Trophoblast cell (in vitro differentiated cells and primary cell): Measurements from ENCODE around the gene DIAPH2.

Experiments used
- DNase-seq, 2 donors: peaks; one replicate each; pipeline ENCODE4 v3.0.0-alpha.2; 2016
- H2AFZ ChIP-seq: 2 replicates; pipeline ENCODE4 v1.6.1; 2013; ENCODE audit warnings: low read length, moderate library complexity, mild to moderate bottlenecking; ENCODE audit not compliant: insufficient read depth, poor library complexity
- H2AK5ac ChIP-seq: 2 replicates; pipeline ENCODE4 v1.6.1; 2013; ENCODE audit warnings: mild to moderate bottlenecking, low read length
- H2BK120ac ChIP-seq: 2 replicates; pipeline ENCODE4 v1.6.1; 2013; ENCODE audit warnings: low read length, mild to moderate bottlenecking, moderate library complexity; ENCODE audit not compliant: insufficient read depth, poor library complexity
- H2BK12ac ChIP-seq: 2 replicates; pipeline ENCODE4 v1.6.1; 2013; ENCODE audit warnings: mild to moderate bottlenecking, low read length, moderate library complexity
- H2BK5ac ChIP-seq: 2 replicates; pipeline ENCODE4 v1.6.1; 2013; ENCODE audit warnings: low read length, low read depth, moderate library complexity, mild to moderate bottlenecking; ENCODE audit not compliant: poor library complexity
- H3K14ac ChIP-seq: 2 replicates; pipeline ENCODE4 v1.6.1; 2013; ENCODE audit warnings: mild to moderate bottlenecking, low read length
- H3K18ac ChIP-seq: 2 replicates; pipeline ENCODE4 v1.6.1; 2013; ENCODE audit warnings: mild to moderate bottlenecking, low read length
- H3K23ac ChIP-seq: 2 replicates; pipeline ENCODE4 v1.6.1; 2013; ENCODE audit warnings: low read length
- H3K27ac ChIP-seq: 2 replicates; pipeline ENCODE4 v1.5.1; 2013; ENCODE audit warnings: low read depth, mild to moderate bottlenecking, inconsistent platforms, low read length, moderate library complexity
- H3K27me3 ChIP-seq: 2 replicates; pipeline ENCODE4 v1.6.1; 2013; ENCODE audit warnings: inconsistent platforms, mild to moderate bottlenecking, low read length, moderate library complexity; ENCODE audit not compliant: insufficient read depth
- H3K36me3 ChIP-seq, 2 experiments: 1 replicate in 1 of 2; 2 replicates in 1 of 2; pipeline ENCODE4 v1.6.1; 2013; ENCODE audit warnings: low read length in 2 of 2, mild to moderate bottlenecking in 2 of 2, moderate library complexity in 1 of 2; ENCODE audit not compliant: insufficient read depth in 2 of 2, control insufficient read depth in 1 of 2
- H3K4ac ChIP-seq: 2 replicates; pipeline ENCODE4 v1.6.1; 2013; ENCODE audit warnings: low read depth, mild to moderate bottlenecking, low read length, moderate library complexity
- H3K4me1 ChIP-seq, 2 experiments: 1 replicate in 1 of 2; 2 replicates in 1 of 2; pipeline ENCODE4 v1.6.1; 2013; ENCODE audit warnings: low read length in 2 of 2, mild to moderate bottlenecking in 2 of 2, moderate library complexity in 1 of 2; ENCODE audit not compliant: insufficient read depth in 2 of 2, control insufficient read depth in 1 of 2
- H3K4me2 ChIP-seq: 2 replicates; pipeline ENCODE4 v1.6.1; 2013; ENCODE audit warnings: inconsistent platforms, mild to moderate bottlenecking, low read length, moderate library complexity
- H3K4me3 ChIP-seq: 2 replicates; pipeline ENCODE4 v1.5.1; 2013; ENCODE audit warnings: mild to moderate bottlenecking, low read depth, low read length, inconsistent platforms
- H3K79me1 ChIP-seq: one replicate; pipeline ENCODE4 v1.6.1; 2013; ENCODE audit warnings: low read length
- H3K79me2 ChIP-seq: 2 replicates; pipeline ENCODE4 v1.6.1; 2013; ENCODE audit warnings: low read length, mild to moderate bottlenecking; ENCODE audit not compliant: control insufficient read depth, insufficient read depth, poor library complexity
- H3K9ac ChIP-seq: 2 replicates; pipeline ENCODE4 v1.6.1; 2013; ENCODE audit warnings: mild to moderate bottlenecking, low read length
- H3K9me3 ChIP-seq: 2 replicates; pipeline ENCODE4 v1.6.1; 2013; ENCODE audit warnings: low read depth, mild to moderate bottlenecking, control low read depth, inconsistent platforms, low read length; ENCODE audit not compliant: insufficient read depth
- H4K12ac ChIP-seq: 2 replicates; pipeline ENCODE4 v1.6.1; 2013; ENCODE audit warnings: low read depth, mild to moderate bottlenecking, low read length, moderate library complexity
- H4K8ac ChIP-seq: 2 replicates; pipeline ENCODE4 v1.6.1; 2013; ENCODE audit warnings: low read depth, mild to moderate bottlenecking, low read length, moderate library complexity
- H4K91ac ChIP-seq: one replicate; pipeline ENCODE4 v1.6.1; 2013; ENCODE audit warnings: low read depth, mild to moderate bottlenecking, low read length, moderate library complexity
- WGBS: extraction: QIAGEN DNeasy Blood & Tissue Kit; methylation state at CpG from one replicate; pipeline ENCODE4 v1.1.7; 2013; ENCODE audit warnings: missing lambda C conversion rate; ENCODE audit not compliant: insufficient read length, insufficient coverage; ENCODE audit errors: extremely low coverage; 5-methylcytosine and 5-hydroxymethylcytosine counted together

The DIAPH2 gene

DNA sequence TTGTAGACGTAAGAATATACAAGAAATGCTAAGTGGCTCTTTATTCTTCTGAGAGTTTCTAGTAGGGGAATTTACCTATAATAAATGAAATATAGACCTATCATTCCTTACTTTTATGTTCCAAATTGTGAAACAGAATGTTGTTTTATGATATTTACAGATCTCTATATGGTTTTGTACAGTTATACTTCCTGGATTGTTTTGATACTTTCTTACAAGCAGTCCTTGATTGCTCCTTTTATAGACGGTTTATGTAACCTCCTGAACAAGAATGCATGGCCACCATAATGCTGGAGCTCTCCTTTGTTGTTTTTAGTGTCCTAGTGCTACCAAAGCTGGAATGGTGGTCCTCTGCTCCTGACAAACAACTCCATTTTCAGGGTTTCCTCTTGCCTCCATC is 107.4 kb downstream of the DIAPH2 start:
- H4K91ac ChIP-seq, result no peak overlapping the region
- no peak overlapping the region for H2AFZ ChIP-seq
- no peaks in the 10 kb centered on the region for H3K79me1 ChIP-seq
- no peaks in the 10 kb centered on the region for H3K9me3 ChIP-seq
- no peak overlapping the region for H2BK5ac ChIP-seq
- H2BK12ac ChIP-seq, result no peak overlapping the region
- no peak overlapping the region for H2BK120ac ChIP-seq
- H3K18ac ChIP-seq, result no peak overlapping the region
- no peak overlapping the region for H3K23ac ChIP-seq
- no peak for DNase-seq
- WGBS, result no CpG with 5 or more reads among the region's 2 CpGs
- H2AK5ac ChIP-seq, result no peak overlapping the region
- no peak overlapping the region for H3K4ac ChIP-seq
- H3K4me3 ChIP-seq, result no peak overlapping the region
- H3K36me3 ChIP-seq, result no peaks in the 10 kb centered on the region
- H3K27ac ChIP-seq, result no peak overlapping the region
- no peak overlapping the region for H3K4me2 ChIP-seq
- no peaks in the 10 kb centered on the region for H3K27me3 ChIP-seq
- H3K9ac ChIP-seq, result no peak overlapping the region
- no peak overlapping the region for H3K14ac ChIP-seq
- no peaks in the 10 kb centered on the region for H3K79me2 ChIP-seq
- no peaks in the 10 kb centered on the region for H3K4me1 ChIP-seq
- H4K12ac ChIP-seq, result no peak overlapping the region
- H4K8ac ChIP-seq, result no peak overlapping the region

GRCh38 chrX:96798982-96799381 is 114.3 kb downstream of the DIAPH2 start:
- H2BK120ac ChIP-seq, result no peak overlapping the region
- no peaks in the 10 kb centered on the region for H3K79me2 ChIP-seq
- no peak overlapping the region for H3K4ac ChIP-seq
- no peak overlapping the region for H4K12ac ChIP-seq
- no peak overlapping the region for H2AK5ac ChIP-seq
- no peaks in the 10 kb centered on the region for H3K36me3 ChIP-seq
- H3K27ac ChIP-seq, result no peak overlapping the region
- WGBS, result no CpG with 5 or more reads among the region's 1 CpG
- no peaks in the 10 kb centered on the region for H3K79me1 ChIP-seq
- H3K27me3 ChIP-seq, result no peaks in the 10 kb centered on the region
- H3K4me1 ChIP-seq, result no peaks in the 10 kb centered on the region
- no peak overlapping the region for H2AFZ ChIP-seq
- no peak overlapping the region for H4K91ac ChIP-seq
- no peak overlapping the region for H2BK5ac ChIP-seq
- H3K18ac ChIP-seq, result no peak overlapping the region
- DNase-seq, result no peak
- no peak overlapping the region for H4K8ac ChIP-seq
- H3K9me3 ChIP-seq, result no peaks in the 10 kb centered on the region
- H3K4me3 ChIP-seq, result no peak overlapping the region
- H2BK12ac ChIP-seq, result no peak overlapping the region
- H3K14ac ChIP-seq, result no peak overlapping the region
- no peak overlapping the region for H3K4me2 ChIP-seq
- no peak overlapping the region for H3K23ac ChIP-seq
- no peak overlapping the region for H3K9ac ChIP-seq

GRCh38 chrX:96807318-96807717 is 122.7 kb downstream of the DIAPH2 start:
- no peaks in the 10 kb centered on the region for H3K36me3 ChIP-seq
- no peaks in the 10 kb centered on the region for H3K79me1 ChIP-seq
- no peak overlapping the region for H3K18ac ChIP-seq
- no peak overlapping the region for H2AFZ ChIP-seq
- no peak overlapping the region for H2BK120ac ChIP-seq
- H3K9ac ChIP-seq, result no peak overlapping the region
- H2AK5ac ChIP-seq, result no peak overlapping the region
- no peak overlapping the region for H3K4me2 ChIP-seq
- H3K4me3 ChIP-seq, result no peak overlapping the region
- no peaks in the 10 kb centered on the region for H3K9me3 ChIP-seq
- H3K79me2 ChIP-seq, result no peaks in the 10 kb centered on the region
- H4K12ac ChIP-seq, result no peak overlapping the region
- H3K27ac ChIP-seq, result no peak overlapping the region
- WGBS, result no CpG with 5 or more reads among the region's 4 CpGs
- no peak for DNase-seq
- no peaks in the 10 kb centered on the region for H3K4me1 ChIP-seq
- no peak overlapping the region for H3K4ac ChIP-seq
- H2BK12ac ChIP-seq, result no peak overlapping the region
- no peaks in the 10 kb centered on the region for H3K27me3 ChIP-seq
- no peak overlapping the region for H3K23ac ChIP-seq
- no peak overlapping the region for H4K91ac ChIP-seq
- H2BK5ac ChIP-seq, result no peak overlapping the region
- no peak overlapping the region for H4K8ac ChIP-seq
- no peak overlapping the region for H3K14ac ChIP-seq

DNA sequence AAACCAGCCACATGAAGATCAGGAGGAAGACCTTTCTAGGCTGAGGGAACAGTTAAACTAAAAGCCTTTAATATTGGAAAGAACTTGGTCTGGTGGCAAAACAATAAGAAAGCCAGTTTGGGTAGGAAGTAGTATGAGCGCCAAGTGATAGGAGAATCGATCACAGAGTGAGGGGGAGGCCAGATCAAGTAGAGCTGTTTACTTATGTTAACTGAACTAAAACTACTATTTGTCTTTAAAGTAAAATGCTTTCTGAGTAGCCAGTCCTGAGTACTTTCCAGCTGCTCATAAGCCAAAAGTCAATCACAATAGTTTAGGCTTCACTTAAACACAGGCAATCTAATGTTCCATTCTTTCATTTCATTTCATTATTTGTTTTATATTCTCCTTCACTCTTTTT is 136.3 kb downstream of the DIAPH2 start:
- Histone ChIP-seq H3K36me3 (no peaks in the 10 kb centered on the region), H3K4me1 (no peaks in the 10 kb centered on the region), H2BK12ac (no peak overlapping the region), H2BK5ac (no peak overlapping the region), H3K23ac (no peak overlapping the region), H4K91ac (no peak overlapping the region), H3K27me3 (no peaks in the 10 kb centered on the region), H2BK120ac (no peak overlapping the region), H3K9ac (no peak overlapping the region), H3K79me1 (no peaks in the 10 kb centered on the region), H3K4me2 (no peak overlapping the region), H3K18ac (no peak overlapping the region), H3K9me3 (no peaks in the 10 kb centered on the region), H3K4me3 (no peak overlapping the region), H3K14ac (no peak overlapping the region), H4K12ac (no peak overlapping the region), H2AK5ac (no peak overlapping the region), H3K4ac (no peak overlapping the region), H4K8ac (no peak overlapping the region), H3K27ac (no peak overlapping the region), H2AFZ (no peak overlapping the region), H3K79me2 (no peaks in the 10 kb centered on the region)
- no peak for DNase-seq
- no CpG with 5 or more reads among the region's 2 CpGs for WGBS
